ENCODE results near the gene CNN2. TPM values are rescaled to one million over a fixed set of nuclear protein-coding genes. Genes with fewer than 3 reads are reported as not detected.
A peak's percentile ranks its signal among the peaks of the same experiment; 100 is the strongest.

The CNN2 gene
- total RNA-seq, 1 donor from 2014 or later = 23.2 TPM

DNA sequence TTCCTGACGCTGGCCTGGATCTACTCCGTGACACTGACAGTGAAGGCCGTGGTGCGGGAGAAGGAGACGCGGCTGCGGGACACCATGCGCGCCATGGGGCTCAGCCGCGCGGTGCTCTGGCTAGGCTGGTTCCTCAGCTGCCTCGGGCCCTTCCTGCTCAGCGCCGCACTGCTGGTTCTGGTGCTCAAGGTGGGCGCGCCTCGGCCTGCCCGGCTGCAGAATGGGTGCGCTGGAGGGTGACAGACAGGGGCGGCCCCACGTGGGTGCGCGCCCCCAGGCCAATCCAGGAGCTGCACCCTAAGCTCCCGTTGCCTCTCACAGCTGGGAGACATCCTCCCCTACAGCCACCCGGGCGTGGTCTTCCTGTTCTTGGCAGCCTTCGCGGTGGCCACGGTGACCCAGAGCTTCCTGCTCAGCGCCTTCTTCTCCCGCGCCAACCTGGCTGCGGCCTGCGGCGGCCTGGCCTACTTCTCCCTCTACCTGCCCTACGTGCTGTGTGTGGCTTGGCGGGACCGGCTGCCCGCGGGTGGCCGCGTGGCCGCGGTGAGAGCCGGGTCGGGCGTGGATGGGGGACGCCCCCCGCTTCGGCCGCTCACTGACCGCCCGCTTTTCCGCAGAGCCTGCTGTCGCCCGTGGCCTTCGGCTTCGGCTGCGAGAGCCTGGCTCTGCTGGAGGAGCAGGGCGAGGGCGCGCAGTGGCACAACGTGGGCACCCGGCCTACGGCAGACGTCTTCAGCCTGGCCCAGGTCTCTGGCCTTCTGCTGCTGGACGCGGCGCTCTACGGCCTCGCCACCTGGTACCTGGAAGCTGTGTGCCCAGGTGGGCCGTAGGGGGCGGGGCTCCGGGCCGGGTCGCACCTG is 20.7 kb downstream of the CNN2 start:
- no peak for ATAC-seq
- peak; percentile 48 for DNase-seq (ENCODE audit: low spot score)

DNA sequence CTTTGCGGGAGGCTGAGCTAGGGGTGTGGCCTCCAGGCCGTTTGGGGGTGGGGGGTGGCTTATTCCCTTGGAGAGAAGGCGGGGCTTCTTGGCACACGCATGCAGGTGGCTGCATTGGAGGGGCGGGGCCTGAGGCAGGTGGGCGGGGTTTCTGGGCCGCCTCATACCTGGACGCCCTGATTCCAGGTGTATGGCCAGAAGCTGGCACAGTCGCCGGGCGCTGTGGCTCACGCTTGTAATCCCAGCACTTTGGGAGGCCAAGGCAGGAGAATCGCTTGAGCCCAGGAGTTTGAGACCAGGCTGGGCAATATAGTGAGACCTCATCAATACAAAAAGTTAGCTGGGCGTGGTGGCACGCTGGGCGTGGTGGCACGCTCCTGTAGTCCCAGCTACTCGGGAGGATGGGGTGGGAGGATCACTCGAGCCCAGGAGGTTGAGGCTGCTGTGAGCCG is 21.3 kb downstream of the CNN2 start:
- DNase-seq (ENCODE audit: low spot score) = no peak
- ATAC-seq = no peak

DNA sequence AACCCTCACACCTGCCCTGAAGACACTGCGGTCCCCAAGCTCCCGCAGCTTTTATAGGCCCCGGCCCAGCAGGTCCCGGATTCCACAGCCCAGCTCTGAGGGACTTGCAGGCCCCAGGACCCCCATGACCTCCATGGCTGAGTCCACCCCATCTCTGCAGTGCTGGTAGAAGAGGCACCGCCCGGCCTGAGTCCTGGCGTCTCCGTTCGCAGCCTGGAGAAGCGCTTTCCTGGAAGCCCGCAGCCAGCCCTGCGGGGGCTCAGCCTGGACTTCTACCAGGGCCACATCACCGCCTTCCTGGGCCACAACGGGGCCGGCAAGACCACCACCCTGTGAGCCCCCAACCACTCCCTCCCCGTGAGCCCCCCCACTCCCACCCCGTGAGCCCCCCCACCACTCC is 22.7 kb downstream of the CNN2 start:
- ATAC-seq (no peak), DNase-seq (ENCODE audit: low spot score) (no peak)

DNA sequence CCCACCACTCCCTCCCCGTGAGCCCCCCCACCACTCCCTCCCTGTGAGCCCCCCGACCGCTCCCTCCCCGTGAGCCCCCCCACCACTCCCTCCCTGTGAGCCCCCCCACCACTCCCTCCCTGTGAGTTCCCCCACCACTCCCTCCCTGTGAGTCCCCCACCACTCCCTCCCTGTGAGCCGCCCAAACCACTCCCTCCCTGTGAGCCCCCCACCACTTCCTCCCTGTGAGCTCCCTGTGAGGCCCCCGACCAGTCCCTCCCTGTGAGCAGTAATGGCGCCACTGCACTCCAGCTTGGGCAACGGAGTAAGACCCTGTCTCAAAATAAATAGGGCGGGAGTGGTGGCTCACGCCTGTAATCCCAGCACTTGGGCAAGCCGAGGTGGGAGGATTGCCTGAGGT is 23.4 kb downstream of the CNN2 start:
- DNase-seq (ENCODE audit: low spot score) (no peak), ATAC-seq (no peak)

DNA sequence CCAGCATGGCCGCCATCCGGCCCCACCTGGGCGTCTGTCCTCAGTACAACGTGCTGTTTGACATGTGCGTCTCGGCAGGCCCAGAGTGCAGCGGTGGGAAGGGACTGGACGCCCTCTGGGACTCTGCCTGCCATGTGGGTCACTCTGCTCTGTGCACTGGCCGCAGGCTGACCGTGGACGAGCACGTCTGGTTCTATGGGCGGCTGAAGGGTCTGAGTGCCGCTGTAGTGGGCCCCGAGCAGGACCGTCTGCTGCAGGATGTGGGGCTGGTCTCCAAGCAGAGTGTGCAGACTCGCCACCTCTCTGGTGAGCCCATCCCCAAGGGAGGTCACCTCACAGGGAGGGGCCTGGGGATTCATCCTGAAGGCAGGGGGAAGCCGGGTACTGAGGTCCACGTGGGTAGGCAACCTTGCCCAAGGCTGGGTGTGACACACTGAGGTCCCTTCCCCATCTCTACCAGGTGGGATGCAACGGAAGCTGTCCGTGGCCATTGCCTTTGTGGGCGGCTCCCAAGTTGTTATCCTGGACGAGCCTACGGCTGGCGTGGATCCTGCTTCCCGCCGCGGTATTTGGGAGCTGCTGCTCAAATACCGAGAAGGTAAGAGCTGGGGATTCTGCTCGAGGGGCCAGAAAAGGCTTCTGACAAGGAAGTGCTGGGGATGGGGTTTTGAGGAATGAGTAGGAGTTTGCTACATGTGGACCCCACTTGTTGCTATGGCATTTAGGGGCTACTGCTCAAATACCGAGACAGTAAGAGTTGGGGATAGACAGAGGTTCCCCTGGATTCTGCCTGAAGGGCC is 24.8 kb downstream of the CNN2 start:
- DNase-seq (ENCODE audit: low spot score) (no peak), ATAC-seq (no peak)

DNA sequence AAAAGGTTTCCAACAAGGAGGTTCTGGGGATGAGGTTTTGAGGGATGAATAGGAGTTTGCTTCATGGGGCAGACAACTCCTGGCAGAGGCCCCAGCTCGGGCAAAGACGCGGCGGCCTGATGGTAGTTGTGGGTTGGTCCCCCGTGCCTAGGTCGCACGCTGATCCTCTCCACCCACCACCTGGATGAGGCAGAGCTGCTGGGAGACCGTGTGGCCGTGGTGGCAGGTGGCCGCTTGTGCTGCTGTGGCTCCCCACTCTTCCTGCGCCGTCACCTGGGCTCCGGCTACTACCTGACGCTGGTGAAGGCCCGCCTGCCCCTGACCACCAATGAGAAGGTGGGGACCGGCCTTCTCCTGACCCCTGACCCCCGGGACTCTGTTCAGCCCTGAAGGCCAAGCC is 25.4 kb downstream of the CNN2 start:
- ATAC-seq (no peak), DNase-seq (ENCODE audit: low spot score) (no peak)

DNA sequence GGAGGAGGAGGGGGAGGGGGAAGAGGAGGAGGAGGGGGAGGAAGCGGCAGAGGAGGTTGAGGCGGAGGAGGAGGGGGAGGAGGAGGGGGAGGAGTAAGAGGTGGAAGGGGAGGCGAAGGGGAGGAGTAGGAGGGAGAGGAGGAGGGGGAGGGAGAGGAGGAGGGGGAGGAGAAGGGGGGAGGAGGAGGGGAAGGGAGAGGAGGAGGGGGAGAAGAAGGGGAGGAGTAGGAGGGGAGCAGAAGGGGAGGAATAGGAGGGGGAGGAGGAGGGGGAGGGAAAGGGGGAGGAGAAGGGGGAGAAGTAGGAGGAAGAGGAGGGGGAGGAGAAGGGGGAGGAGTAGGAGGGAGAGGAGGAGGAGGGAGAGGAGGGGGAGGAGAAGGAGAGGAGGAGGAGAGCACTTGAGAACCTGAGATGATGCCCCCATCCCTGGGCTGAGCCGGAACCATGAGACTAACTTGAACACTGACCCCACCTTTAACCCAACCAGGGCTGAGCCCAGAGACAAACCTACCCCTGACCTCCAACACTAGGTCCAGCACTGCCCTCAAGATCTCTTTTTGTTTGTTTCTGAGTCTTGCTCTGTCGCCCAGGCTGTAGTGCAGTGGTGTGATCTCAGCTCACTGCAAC is 26.1 kb downstream of the CNN2 start:
- no peak for ATAC-seq

DNA sequence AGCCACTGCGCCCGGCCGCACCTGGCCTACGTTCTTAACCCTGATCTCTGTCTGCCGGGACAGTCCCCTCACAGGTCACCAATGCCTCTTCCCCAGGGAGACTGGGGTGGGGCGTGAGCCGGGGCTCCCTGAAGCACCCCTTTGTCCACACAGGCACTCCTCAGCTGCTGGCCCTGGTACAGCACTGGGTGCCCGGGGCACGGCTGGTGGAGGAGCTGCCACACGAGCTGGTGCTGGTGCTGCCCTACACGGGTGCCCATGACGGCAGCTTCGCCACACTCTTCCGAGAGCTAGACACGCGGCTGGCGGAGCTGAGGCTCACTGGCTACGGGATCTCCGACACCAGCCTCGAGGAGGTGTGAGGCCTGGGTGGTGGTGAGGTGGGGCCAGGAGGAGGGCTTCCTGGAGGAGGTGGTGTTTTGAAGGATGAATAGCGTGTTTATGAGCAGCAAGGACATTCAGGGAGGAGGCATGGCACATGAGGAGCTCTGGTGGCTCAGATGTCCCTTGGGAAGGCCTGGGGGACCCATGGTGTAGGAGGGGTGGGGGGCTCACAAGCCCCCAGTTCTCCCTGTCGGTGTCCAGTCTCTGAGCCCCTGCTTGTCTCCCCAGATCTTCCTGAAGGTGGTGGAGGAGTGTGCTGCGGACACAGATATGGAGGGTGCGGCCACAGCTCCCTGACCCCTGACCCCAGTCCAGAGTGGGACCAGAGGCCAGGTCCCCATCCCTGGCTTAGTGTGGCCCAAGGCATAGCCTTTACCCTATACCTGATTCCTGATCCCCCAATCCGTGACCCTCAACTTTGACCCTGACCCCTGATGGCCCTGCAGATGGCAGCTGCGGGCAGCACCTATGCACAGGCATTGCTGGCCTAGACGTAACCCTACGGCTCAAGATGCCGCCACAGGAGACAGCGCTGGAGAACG is 27.0 kb downstream of the CNN2 start:
- DNase-seq (ENCODE audit: low spot score) (no peak), ATAC-seq (no peak)

More for the DNA sequence above, 26.1 kb downstream of the CNN2 start:
- no peak for DNase-seq (ENCODE audit: low spot score)

DNA sequence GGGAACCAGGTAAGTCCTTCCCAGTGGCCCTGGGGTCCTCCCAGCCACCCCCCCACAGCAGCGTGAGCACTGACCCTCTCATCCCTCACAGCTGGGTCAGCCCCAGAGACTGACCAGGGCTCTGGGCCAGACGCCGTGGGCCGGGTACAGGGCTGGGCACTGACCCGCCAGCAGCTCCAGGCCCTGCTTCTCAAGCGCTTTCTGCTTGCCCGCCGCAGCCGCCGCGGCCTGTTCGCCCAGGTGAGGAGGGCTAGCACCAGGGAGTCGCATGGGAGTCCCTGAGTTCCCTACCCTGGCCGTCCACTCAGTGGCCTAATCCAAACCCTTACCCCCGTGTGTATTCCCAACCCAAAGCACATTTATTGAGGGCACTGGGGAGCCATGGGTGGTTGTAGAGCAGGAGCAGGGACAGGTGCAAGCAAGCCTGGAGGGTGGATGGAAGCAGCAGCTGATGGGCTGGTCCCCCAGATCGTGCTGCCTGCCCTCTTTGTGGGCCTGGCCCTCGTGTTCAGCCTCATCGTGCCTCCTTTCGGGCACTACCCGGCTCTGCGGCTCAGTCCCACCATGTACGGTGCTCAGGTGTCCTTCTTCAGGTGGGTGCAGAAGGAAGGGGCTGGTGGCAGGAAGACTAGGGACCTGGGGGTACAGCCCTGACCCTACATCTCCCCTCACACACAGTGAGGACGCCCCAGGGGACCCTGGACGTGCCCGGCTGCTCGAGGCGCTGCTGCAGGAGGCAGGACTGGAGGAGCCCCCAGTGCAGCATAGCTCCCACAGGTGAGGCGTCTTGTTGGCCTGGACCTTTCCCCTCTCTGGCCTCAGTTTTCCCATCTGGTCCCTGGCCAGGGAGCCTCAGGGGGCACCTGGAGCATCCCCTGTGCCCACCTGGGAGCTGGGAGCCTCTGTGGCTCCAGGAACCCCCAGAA is 28.0 kb downstream of the CNN2 start:
- ATAC-seq (no peak), DNase-seq (ENCODE audit: low spot score) (no peak)

DNA sequence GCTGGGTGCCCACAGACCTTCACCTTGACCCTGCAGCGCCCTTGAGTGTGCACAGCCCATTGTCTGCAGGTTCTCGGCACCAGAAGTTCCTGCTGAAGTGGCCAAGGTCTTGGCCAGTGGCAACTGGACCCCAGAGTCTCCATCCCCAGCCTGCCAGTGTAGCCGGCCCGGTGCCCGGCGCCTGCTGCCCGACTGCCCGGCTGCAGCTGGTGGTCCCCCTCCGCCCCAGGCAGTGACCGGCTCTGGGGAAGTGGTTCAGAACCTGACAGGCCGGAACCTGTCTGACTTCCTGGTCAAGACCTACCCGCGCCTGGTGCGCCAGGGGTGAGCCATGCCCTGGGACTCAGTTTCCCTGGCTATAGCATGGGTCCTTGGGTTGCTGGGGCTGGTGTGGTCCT is 28.6 kb downstream of the CNN2 start:
- DNase-seq (ENCODE audit: low spot score) (no peak), ATAC-seq (no peak)

DNA sequence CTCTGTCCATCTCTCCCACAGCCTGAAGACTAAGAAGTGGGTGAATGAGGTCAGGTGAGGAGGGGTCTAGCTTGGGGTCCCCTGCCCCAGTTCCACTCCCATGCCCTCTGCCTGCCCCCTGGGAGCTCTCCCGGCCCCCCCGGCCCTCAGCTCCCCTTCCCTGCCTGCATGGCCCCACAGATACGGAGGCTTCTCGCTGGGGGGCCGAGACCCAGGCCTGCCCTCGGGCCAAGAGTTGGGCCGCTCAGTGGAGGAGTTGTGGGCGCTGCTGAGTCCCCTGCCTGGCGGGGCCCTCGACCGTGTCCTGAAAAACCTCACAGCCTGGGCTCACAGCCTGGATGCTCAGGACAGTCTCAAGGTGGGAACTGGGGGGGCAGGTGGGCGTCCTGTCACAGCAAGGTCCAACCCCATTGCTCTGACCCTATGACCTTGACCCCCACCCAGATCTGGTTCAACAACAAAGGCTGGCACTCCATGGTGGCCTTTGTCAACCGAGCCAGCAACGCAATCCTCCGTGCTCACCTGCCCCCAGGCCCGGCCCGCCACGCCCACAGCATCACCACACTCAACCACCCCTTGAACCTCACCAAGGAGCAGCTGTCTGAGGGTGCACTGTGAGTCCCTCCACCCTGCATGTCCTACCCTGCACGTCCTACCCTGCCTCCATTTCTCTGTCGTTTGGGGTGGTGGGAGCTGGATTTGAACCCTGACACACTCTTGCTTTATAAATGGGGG is 29.6 kb downstream of the CNN2 start:
- ATAC-seq (no peak), DNase-seq (ENCODE audit: low spot score) (no peak)

DNA sequence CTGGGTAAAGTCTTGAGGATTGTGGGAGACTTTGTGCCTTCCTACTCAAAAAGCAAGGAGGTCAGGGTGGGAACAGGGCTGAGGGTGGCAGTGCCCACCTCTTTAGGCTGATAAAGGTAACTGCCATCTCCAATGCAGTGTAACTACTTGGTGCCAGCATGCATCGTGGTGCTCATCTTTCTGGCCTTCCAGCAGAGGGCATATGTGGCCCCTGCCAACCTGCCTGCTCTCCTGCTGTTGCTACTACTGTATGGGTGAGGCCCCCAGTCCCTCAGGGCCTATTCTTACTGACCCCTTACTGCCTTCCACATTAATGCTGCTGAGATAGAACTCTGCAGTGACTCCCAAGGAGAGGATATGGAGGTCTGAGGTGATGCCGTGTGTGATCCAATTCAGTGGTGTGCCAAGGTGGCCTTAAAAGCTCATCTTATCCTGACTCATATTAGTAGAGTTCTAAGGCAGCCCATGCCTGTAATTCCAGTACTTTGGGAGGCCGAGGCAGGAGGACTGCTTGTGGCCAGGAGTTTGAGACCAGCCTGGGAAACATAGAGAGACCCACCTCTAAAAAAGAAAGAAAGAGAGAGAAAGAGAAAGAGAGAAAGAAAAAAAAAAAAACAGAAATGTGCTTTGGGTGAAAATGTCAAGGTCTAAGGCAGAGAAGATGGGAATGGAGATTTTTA is 30.9 kb downstream of the CNN2 start:
- ATAC-seq (peak; percentile 80), DNase-seq (ENCODE audit: low spot score) (no peak)

DNA sequence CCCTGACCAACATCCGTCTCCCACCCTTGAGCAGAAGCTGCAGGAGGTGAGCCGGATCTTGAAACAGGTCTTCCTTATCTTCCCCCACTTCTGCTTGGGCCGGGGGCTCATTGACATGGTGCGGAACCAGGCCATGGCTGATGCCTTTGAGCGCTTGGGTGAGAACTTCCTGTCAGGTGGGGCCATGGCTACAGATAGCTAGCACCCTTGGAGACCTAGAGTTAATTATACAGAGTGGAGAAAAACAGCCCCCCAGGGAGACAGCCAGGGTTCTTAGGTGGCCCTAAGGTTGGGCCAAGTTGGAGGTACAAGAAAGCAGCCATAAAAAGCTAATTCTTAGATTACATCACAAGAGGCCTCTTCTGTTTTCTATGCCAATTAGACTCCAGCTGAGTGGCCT is 31.7 kb downstream of the CNN2 start:
- ATAC-seq (no peak), DNase-seq (ENCODE audit: low spot score) (no peak)

DNA sequence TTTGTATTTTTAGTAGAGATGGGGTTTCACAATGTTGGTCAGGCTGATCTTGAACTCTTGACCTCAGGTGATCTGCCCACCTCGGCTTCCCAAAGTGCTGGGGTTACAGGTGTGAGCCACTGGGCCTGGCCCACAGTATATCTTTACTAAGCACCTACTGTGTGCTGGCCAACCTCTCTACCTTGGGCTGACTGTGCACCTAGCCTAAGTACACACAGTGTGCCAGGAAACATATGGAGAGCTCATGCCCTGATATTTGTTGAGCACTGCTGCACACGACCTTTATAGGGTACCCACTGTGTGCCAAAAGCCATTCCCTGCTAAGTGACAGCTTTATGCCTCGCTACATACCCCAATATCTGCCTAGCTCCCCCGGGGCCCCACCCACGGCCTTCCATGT is 34.3 kb downstream of the CNN2 start:
- ATAC-seq = no peak
- no peak for DNase-seq (ENCODE audit: low spot score)

DNA sequence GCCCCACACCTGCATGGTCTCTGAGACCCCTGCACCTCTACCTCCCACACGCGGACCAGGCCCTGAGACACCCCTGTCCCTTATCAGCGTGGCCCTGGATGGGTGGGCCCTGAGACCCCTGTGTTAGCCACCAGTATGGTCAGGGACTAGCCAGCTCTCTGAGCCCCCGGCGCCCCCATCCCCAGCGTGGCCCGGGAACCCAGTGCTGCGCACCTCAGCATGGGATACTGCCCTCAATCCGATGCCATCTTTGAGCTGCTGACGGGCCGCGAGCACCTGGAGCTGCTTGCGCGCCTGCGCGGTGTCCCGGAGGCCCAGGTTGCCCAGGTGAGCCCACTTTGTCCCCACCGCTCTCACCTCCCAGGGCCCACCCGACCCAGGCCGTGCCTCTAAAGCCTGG is 35.6 kb downstream of the CNN2 start:
- DNase-seq (ENCODE audit: low spot score) (no peak), ATAC-seq (no peak)

DNA sequence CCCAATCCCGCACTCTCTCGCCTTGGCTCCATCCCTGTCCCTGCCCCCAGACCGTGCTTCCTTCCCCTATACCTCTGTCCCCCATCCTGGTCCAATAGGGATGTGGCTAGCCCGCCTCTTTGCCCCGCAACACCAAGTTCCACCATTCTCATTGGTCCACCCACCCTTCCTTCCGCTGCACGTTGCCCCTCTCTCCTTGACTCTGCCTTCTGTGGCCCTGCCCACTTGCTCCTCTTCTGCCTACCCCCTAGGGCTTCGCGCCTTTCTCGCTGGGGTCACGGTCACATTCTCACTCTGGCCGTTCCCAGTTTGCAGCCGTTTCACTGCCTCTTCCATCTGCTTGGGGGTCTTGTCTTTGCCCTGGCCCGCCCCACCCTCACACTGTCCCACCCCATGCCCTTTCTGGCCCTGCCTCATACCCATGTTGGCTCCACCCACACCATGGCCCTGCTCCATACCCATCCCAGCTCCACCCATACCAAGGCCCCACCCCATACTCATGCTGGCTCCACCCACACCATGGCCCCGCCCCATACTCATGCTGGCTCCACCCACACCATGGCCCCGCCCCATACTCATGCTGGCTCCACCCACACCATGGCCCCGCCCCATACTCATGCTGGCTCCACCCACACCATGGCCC is 36.1 kb downstream of the CNN2 start:
- ATAC-seq (no peak), DNase-seq (ENCODE audit: low spot score) (no peak)

DNA sequence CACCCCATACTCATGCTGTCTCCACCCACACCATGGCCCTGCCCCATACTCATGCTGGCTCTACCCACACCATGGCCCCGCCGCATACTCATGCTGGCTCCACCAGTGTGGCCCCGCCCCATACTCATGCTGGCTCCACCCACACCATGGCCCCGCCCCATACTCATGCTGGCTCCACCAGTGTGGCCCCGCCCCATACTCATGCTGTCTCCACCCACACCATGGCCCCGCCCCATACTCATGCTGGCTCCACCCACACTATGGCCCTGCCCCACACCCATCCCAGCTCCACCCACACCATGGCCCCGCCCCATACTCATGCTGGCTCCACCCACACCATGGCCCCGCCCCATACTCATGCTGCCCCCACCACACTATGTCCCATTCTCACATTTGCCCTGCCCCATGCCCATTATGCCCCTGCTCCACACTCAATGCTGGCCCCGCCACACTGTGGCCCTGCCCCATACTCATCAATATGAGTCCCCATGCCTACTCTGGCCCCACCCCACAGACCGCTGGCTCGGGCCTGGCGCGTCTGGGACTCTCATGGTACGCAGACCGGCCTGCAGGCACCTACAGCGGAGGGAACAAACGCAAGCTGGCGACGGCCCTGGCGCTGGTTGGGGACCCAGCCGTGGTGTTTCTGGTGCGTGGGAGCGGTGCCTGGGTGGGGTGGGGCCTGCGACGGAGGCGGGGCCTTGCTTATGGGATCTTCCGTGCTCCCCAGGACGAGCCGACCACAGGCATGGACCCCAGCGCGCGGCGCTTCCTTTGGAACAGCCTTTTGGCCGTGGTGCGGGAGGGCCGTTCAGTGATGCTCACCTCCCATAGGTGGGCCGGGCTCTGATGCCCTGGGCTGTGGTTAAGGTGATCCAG is 36.9 kb downstream of the CNN2 start:
- no peak for ATAC-seq
- DNase-seq (ENCODE audit: low spot score) = no peak

All from left lobe of liver (tissue), 2 donors.